HepG2 (cell line): ENCODE results near the gene PGC. TPM values are rescaled to one million over a fixed set of nuclear protein-coding genes. Genes with fewer than 3 reads are reported as not detected.

Source experiments
- FOXP1 ChIP-seq, 2 experiments: fragments of 450-650 bp in 1 of 2; IDR thresholded peaks; 2 replicates each; pipeline ENCODE4 v1.6.1; 2017 to 2018; ENCODE audit warnings: antibody characterized with exemption in 1 of 2
- PHF21A ChIP-seq: sonication (generic); formaldehyde crosslinking; IDR thresholded peaks from 2 replicates; pipeline ENCODE4 v1.5.0; 2020; ENCODE audit warnings: mild to moderate bottlenecking, missing genetic modification reagents
- REL ChIP-seq: sonication (generic); formaldehyde crosslinking; conservative IDR thresholded peaks from 2 replicates; pipeline ENCODE4 v1.8.0; 2022; ENCODE audit warnings: mild to moderate bottlenecking, missing genetic modification reagents, moderate library complexity
- REXO4 ChIP-seq: sonication (generic); formaldehyde crosslinking; IDR thresholded peaks from 2 replicates; pipeline ENCODE4 v1.8.0; 2022; ENCODE audit warnings: missing genetic modification reagents, mild to moderate bottlenecking, borderline replicate concordance
- RFX3 ChIP-seq: IDR thresholded peaks from 2 replicates; pipeline ENCODE4 v1.6.1; 2016; ENCODE audit warnings: missing biosample characterization, missing genetic modification reagents
- SOX13 ChIP-seq, 3 experiments: fragments of 450-650 bp in 1 of 3; sonication (generic) in 1 of 3; formaldehyde crosslinking in 1 of 3; IDR thresholded peaks in 2 of 3; conservative IDR thresholded peaks in 1 of 3; 2 replicates each; pipeline versions ENCODE4 v1.5.0 to v1.6.1; 2016 to 2020; ENCODE audit warnings: antibody characterized with exemption in 1 of 3, mild to moderate bottlenecking in 1 of 3, missing compliant biosample characterization in 1 of 3, missing genetic modification reagents in 1 of 3, moderate library complexity in 1 of 3
- ZC3H13 ChIP-seq: sonication (generic); formaldehyde crosslinking; IDR thresholded peaks from 2 replicates; pipeline ENCODE4 v1.8.1; 2023; ENCODE audit warnings: mild to moderate bottlenecking, missing genetic modification reagents, moderate library complexity
- ZNF136 ChIP-seq: sonication (generic); formaldehyde crosslinking; IDR thresholded peaks from 2 replicates; pipeline ENCODE4 v1.8.1; 2022; ENCODE audit warnings: low read depth, mild to moderate bottlenecking, moderate library complexity, missing genetic modification reagents
- ZNF530 ChIP-seq: sonication (generic); formaldehyde crosslinking; IDR thresholded peaks from 2 replicates; pipeline ENCODE4 v1.5.0; 2020; ENCODE audit warnings: low read depth, mild to moderate bottlenecking, missing genetic modification reagents
- ZNF543 ChIP-seq: sonication (generic); formaldehyde crosslinking; IDR thresholded peaks from 2 replicates; pipeline ENCODE4 v1.4.0; 2020; ENCODE audit warnings: mild to moderate bottlenecking, missing genetic modification reagents
- polyA plus RNA-seq, 8 experiments: library from polyadenylated mRNA; depleted of rRNA in 3 of 8; stranded (reverse) in 7 of 8; unstranded in 1 of 8; fragments of >200 nt; fragmentation: Illumina TruSeq in 4 of 8; extraction: Trizol in 4 of 8; gene quantifications; 2 replicates each; pipeline versions ENCODE4 v1.2.1 to v1.2.3, GENCODE V29; 2011 to 2016; ENCODE audit warnings: low read depth in 4 of 8, missing spikeins in 1 of 8, mixed read lengths in 1 of 8; ENCODE audit not compliant: insufficient read depth in 1 of 8
- total RNA-seq, 5 experiments: library from RNA; depleted of rRNA; stranded (reverse); fragments of >200 nt; fragmentation: Illumina TruSeq; extraction: Trizol; gene quantifications; 2 replicates each; pipeline ENCODE4 v1.2.3, GENCODE V29; 2016; ENCODE audit warnings: low read depth in 1 of 5
- TF ChIP-seq, protein P1 (sequence below): sonication (generic); formaldehyde crosslinking; IDR thresholded peaks from 2 replicates; pipeline ENCODE4 v1.4.0; 2020; ENCODE audit warnings: missing genetic modification reagents
- TF ChIP-seq, protein P2 (sequence below): sonication (generic); formaldehyde crosslinking; IDR thresholded peaks from 2 replicates; pipeline ENCODE4 v1.8.0; 2022; ENCODE audit warnings: low read depth, missing genetic modification reagents
- TF ChIP-seq, protein P3 (sequence below): sonication (generic); formaldehyde crosslinking; IDR thresholded peaks from 2 replicates; pipeline ENCODE4 v1.4.0; 2020; ENCODE audit warnings: missing genetic modification reagents; ENCODE audit errors: not compliant biosample characterization
- TF ChIP-seq, protein P4 (sequence below): sonication (generic); formaldehyde crosslinking; conservative IDR thresholded peaks from 2 replicates; pipeline ENCODE4 v1.4.0; 2020; ENCODE audit warnings: missing genetic modification reagents
- TF ChIP-seq, protein P5 (sequence below): sonication (generic); formaldehyde crosslinking; IDR thresholded peaks from 2 replicates; pipeline ENCODE4 v1.4.0; 2020; ENCODE audit warnings: missing genetic modification reagents, borderline replicate concordance

PGC gene
- total and polyA plus RNA-seq, 2 of the 13 experiments (the other 11 are each of a cell fraction or from before 2014, with no cell fraction given), result 426 to 502 TPM

DNA sequence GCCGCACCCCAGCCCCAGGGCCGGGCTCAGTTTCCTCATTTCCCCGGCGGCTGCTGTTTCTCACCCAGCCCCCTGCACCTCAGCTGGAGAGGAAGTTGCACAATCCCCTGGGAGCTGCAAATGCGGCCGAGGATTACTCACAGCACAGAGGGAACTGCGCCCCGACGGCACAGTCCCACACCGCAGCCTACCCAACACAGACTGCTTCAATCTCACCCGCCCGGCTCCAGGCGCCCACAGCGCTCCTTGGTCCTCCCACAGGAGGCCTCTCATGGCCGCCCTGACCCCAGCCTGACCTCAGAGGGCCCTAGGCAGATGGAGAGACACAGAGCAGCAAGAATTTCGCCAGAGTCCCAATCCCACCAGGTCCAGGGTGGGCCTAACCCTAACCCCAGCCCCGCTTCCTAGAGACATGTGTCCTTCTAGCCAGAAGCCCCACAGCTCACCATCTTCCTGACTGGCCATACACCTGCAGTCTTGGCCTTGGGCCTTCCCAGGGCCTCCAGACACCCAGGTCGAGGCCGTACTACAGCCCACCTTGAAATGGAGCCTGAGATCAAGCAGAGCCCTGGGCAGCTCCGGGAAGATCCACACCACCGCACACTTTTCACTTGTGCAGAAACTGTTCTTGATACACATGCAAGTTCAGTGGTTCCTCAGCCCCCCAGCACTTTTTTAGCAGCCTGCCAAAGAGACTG is 23.5 kb downstream of the PGC start (continued):
- TF ChIP-seq, protein P1, sequence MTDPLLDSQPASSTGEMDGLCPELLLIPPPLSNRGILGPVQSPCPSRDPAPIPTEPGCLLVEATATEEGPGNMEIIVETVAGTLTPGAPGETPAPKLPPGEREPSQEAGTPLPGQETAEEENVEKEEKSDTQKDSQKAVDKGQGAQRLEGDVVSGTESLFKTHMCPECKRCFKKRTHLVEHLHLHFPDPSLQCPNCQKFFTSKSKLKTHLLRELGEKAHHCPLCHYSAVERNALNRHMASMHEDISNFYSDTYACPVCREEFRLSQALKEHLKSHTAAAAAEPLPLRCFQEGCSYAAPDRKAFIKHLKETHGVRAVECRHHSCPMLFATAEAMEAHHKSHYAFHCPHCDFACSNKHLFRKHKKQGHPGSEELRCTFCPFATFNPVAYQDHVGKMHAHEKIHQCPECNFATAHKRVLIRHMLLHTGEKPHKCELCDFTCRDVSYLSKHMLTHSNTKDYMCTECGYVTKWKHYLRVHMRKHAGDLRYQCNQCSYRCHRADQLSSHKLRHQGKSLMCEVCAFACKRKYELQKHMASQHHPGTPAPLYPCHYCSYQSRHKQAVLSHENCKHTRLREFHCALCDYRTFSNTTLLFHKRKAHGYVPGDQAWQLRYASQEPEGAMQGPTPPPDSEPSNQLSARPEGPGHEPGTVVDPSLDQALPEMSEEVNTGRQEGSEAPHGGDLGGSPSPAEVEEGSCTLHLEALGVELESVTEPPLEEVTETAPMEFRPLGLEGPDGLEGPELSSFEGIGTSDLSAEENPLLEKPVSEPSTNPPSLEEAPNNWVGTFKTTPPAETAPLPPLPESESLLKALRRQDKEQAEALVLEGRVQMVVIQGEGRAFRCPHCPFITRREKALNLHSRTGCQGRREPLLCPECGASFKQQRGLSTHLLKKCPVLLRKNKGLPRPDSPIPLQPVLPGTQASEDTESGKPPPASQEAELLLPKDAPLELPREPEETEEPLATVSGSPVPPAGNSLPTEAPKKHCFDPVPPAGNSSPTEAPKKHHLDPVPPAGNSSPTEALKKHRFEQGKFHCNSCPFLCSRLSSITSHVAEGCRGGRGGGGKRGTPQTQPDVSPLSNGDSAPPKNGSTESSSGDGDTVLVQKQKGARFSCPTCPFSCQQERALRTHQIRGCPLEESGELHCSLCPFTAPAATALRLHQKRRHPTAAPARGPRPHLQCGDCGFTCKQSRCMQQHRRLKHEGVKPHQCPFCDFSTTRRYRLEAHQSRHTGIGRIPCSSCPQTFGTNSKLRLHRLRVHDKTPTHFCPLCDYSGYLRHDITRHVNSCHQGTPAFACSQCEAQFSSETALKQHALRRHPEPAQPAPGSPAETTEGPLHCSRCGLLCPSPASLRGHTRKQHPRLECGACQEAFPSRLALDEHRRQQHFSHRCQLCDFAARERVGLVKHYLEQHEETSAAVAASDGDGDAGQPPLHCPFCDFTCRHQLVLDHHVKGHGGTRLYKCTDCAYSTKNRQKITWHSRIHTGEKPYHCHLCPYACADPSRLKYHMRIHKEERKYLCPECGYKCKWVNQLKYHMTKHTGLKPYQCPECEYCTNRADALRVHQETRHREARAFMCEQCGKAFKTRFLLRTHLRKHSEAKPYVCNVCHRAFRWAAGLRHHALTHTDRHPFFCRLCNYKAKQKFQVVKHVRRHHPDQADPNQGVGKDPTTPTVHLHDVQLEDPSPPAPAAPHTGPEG, result 0 out of 2 replicates have a peak, but pooled peaks have one; percentile 39
- peak; percentile 91 for TF ChIP-seq PHF21A (CRISPR knock-in tag)
- TF ChIP-seq, protein P2, sequence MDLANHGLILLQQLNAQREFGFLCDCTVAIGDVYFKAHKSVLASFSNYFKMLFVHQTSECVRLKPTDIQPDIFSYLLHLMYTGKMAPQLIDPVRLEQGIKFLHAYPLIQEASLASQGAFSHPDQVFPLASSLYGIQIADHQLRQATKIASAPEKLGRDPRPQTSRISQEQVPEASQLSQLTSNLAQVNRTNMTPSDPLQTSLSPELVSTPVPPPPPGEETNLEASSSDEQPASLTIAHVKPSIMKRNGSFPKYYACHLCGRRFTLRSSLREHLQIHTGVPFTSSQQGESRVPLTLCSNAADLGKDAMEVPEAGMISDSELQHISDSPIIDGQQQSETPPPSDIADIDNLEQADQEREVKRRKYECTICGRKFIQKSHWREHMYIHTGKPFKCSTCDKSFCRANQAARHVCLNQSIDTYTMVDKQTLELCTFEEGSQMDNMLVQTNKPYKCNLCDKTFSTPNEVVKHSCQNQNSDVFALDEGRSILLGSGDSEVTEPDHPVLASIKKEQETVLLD, result no peak
- no peak for TF ChIP-seq FOXP1 (IDR thresholded peaks at IDR 0.05)
- peak; percentile 40; the same call in 1 of the 2 replicates for TF ChIP-seq FOXP1 (CRISPR knock-in tag; IDR thresholded peaks at IDR 0.05)
- TF ChIP-seq ZNF530, result no peak
- TF ChIP-seq ZNF543, result no peak
- no peak for TF ChIP-seq SOX13 (IDR thresholded peaks at IDR 0.05)
- peak in 1 of 2 experiments; percentile 42; a peak in 1 of 4 replicates for TF ChIP-seq SOX13 (CRISPR knock-in tag; conservative IDR thresholded peaks at IDR 0.05 in 1 of 2, IDR thresholded peaks at IDR 0.05 in 1 of 2)
- 0 out of 2 replicates have a peak, but pooled peaks have one; percentile 48 for TF ChIP-seq ZNF136 (CRISPR knock-in tag)
- TF ChIP-seq ZC3H13, result no peak
- TF ChIP-seq REXO4, result no peak
- TF ChIP-seq, protein P3, sequence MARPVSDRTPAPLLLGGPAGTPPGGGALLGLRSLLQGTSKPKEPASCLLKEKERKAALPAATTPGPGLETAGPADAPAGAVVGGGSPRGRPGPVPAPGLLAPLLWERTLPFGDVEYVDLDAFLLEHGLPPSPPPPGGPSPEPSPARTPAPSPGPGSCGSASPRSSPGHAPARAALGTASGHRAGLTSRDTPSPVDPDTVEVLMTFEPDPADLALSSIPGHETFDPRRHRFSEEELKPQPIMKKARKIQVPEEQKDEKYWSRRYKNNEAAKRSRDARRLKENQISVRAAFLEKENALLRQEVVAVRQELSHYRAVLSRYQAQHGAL (CRISPR knock-in tag), result peak; percentile 22
- TF ChIP-seq, protein P4, sequence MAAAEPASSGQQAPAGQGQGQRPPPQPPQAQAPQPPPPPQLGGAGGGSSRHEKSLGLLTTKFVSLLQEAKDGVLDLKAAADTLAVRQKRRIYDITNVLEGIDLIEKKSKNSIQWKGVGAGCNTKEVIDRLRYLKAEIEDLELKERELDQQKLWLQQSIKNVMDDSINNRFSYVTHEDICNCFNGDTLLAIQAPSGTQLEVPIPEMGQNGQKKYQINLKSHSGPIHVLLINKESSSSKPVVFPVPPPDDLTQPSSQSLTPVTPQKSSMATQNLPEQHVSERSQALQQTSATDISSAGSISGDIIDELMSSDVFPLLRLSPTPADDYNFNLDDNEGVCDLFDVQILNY (CRISPR knock-in tag), result no peak
- TF ChIP-seq, protein P5, sequence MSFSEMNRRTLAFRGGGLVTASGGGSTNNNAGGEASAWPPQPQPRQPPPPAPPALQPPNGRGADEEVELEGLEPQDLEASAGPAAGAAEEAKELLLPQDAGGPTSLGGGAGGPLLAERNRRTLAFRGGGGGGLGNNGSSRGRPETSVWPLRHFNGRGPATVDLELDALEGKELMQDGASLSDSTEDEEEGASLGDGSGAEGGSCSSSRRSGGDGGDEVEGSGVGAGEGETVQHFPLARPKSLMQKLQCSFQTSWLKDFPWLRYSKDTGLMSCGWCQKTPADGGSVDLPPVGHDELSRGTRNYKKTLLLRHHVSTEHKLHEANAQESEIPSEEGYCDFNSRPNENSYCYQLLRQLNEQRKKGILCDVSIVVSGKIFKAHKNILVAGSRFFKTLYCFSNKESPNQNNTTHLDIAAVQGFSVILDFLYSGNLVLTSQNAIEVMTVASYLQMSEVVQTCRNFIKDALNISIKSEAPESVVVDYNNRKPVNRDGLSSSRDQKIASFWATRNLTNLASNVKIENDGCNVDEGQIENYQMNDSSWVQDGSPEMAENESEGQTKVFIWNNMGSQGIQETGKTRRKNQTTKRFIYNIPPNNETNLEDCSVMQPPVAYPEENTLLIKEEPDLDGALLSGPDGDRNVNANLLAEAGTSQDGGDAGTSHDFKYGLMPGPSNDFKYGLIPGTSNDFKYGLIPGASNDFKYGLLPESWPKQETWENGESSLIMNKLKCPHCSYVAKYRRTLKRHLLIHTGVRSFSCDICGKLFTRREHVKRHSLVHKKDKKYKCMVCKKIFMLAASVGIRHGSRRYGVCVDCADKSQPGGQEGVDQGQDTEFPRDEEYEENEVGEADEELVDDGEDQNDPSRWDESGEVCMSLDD (CRISPR knock-in tag), result no peak; the same call in 1 of the 2 replicates
- no peak for TF ChIP-seq REL (CRISPR knock-in tag)
- no peak for TF ChIP-seq RFX3 (CRISPR knock-in tag)
